Osteoblast (primary cell): ENCODE results near the gene CHCHD4. TPM values are rescaled to one million over a fixed set of nuclear protein-coding genes. Genes with fewer than 3 reads are reported as not detected.

ENCODE experiments used
- DNase-seq: peaks from one replicate; pipeline ENCODE4 v3.0.0; 2011; ENCODE audit warnings: low spot score, mixed read lengths; ENCODE audit not compliant: insufficient read length; ENCODE audit errors: missing footprints
- H2AFZ ChIP-seq: 2 replicates; pipeline ENCODE4 v1.6.0; 2011; ENCODE audit warnings: mild to moderate bottlenecking, low read length
- H3K27ac ChIP-seq: 2 replicates; pipeline ENCODE4 v1.5.1; 2011; ENCODE audit warnings: mild to moderate bottlenecking, low read depth, low read length, moderate library complexity
- H3K27me3 ChIP-seq: 2 replicates; pipeline ENCODE4 v1.6.0; 2012; ENCODE audit warnings: mild to moderate bottlenecking, control low read depth, inconsistent platforms, low read length, moderate library complexity; ENCODE audit not compliant: insufficient read depth
- H3K36me3 ChIP-seq: 2 replicates; pipeline ENCODE4 v1.5.1; 2011; ENCODE audit warnings: mild to moderate bottlenecking, low read length, control low read depth, moderate library complexity; ENCODE audit not compliant: insufficient read depth
- H3K4me1 ChIP-seq: 2 replicates; pipeline ENCODE4 v1.5.1; 2011; ENCODE audit warnings: mild to moderate bottlenecking, low read length, control low read depth, moderate library complexity; ENCODE audit not compliant: insufficient read depth
- H3K4me2 ChIP-seq: 2 replicates; pipeline ENCODE4 v1.6.0; 2011; ENCODE audit warnings: mild to moderate bottlenecking, low read length; ENCODE audit not compliant: insufficient read depth
- H3K4me3 ChIP-seq: fragments of 200-600 bp; sonication (generic); 3 replicates; pipeline ENCODE4 v1.5.1; 2012; ENCODE audit warnings: mild to moderate bottlenecking, low read length, inconsistent platforms; ENCODE audit not compliant: insufficient read depth
- H3K79me2 ChIP-seq: 2 replicates; pipeline ENCODE4 v1.6.0; 2012; ENCODE audit warnings: mild to moderate bottlenecking, low read length, control low read depth, inconsistent platforms; ENCODE audit not compliant: insufficient read depth
- H3K9me3 ChIP-seq: 2 replicates; pipeline ENCODE4 v1.5.1; 2011; ENCODE audit warnings: low read depth, low read length, control low read depth
- H4K20me1 ChIP-seq: 2 replicates; pipeline ENCODE4 v1.6.0; 2012; ENCODE audit warnings: mild to moderate bottlenecking, low read length, control low read depth; ENCODE audit not compliant: insufficient read depth
- CTCF ChIP-seq: IDR thresholded peaks from 2 replicates; pipeline ENCODE4 v1.5.1; 2011; ENCODE audit warnings: mild to moderate bottlenecking, low read depth, low read length, moderate library complexity; ENCODE audit errors: extremely low read depth
- total RNA-seq: library from RNA; depleted of rRNA; stranded (reverse); fragments of >200 nt; gene quantifications from 2 replicates; pipeline ENCODE4 v1.2.3, GENCODE V29; 2012

CHCHD4 gene
- total RNA-seq, 1 donor: 10.1 TPM

DNA sequence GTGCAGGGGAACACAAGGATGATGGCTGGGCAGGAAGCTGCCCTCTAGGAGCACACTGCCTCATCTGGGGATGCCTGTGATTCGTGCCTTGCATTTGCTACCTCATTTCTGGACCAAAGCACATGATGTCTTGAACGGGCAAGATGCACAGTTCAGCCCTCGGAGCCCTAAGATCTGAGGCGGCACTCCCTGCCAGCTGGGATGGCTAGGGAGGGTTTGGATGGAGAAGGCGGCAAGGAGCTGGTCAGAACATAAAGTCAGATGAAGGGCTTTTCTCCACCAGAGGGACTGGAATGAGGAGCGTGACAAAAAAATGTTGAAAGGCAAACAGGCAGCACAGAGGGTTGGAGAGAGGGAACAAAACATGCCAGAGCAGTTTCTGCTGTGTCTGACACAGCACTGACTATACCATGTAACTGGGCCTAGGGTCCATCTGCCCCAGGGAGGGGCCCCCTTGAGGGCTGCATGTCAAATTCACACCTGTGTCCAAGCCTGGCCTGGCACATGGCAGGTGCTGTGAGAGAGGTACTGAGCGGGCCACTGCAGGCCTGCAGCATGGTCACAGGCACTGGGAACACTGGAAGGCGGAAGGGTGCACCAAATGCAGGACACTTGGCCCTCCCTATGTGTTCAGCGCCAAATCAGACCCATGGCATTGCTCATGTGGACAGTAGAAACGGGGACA lies 21.9 kb upstream of the CHCHD4 start:
- DNase-seq: peak; percentile 23
- Histone ChIP-seq H3K79me2 (no peaks in the 10 kb centered on the region), H3K4me1 (peaks cover 37% of the 10 kb centered on the region), H3K9me3 (no peaks in the 10 kb centered on the region), H3K4me2 (no peak overlapping the region), H3K27ac (peak overlapping the region; percentile 98), H3K4me3 (no peak overlapping the region), H3K27me3 (no peaks in the 10 kb centered on the region), H2AFZ (no peak overlapping the region), H4K20me1 (no peaks in the 10 kb centered on the region), H3K36me3 (peaks cover 49% of the 10 kb centered on the region)
- no peak for TF ChIP-seq CTCF

- Histone ChIP-seq H3K4me1 (peaks cover 42% of the 10 kb centered on the region), H2AFZ (no peak overlapping the region), H3K27ac (peak overlapping the region; percentile 98), H3K9me3 (no peaks in the 10 kb centered on the region), H3K4me2 (no peak overlapping the region), H3K27me3 (no peaks in the 10 kb centered on the region), H3K4me3 (no peak overlapping the region), H3K36me3 (peaks cover 50% of the 10 kb centered on the region), H3K79me2 (no peaks in the 10 kb centered on the region), H4K20me1 (no peaks in the 10 kb centered on the region)
- TF ChIP-seq CTCF: no peak
- DNase-seq: no peak
These were observed 21.2 kb upstream of the CHCHD4 start for GRCh38 chr3:14145670-14146380.

GRCh38 chr3:14145236-14145635 lies 20.6 kb upstream of the CHCHD4 start:
- DNase-seq: peak; percentile 63
- Histone ChIP-seq H3K27me3 (no peaks in the 10 kb centered on the region), H3K36me3 (peaks cover 50% of the 10 kb centered on the region), H3K27ac (peak overlapping the region; percentile 98), H2AFZ (no peak overlapping the region), H3K4me1 (peaks cover 46% of the 10 kb centered on the region), H3K4me3 (no peak overlapping the region), H3K79me2 (no peaks in the 10 kb centered on the region), H3K4me2 (peak overlapping the region; percentile 76), H4K20me1 (no peaks in the 10 kb centered on the region), H3K9me3 (no peaks in the 10 kb centered on the region)
- TF ChIP-seq CTCF: no peak

DNA sequence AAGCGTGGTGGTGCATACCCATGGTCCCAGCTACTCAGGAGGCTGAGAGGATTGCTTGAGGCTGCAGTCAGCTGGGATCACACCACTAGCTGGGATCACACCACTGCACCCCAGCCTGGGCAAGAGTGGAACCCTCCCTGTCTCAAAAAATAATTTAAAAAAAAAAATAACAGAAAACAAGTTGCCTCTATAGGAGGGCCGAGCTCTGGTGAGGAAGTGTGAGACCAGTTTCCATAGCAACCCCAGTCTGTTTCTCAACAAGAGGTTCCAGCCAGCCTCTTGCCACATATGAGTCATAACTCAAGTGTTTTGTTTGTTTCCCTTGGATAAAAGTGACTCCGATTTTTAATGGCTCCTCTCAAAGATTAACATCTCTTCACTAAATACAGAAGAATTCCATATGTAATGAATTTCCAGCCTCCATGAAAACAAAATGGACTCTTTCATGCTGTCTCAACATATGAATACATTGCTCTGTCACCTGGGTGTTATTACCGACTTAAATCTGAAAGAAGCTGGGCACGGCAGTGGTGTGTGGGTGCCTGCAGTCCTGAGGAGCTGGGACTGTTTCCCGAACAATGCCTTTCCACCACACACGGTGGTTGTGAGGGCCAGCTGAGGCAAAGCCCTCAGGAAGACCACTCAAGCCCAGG lies 19.9 kb upstream of the CHCHD4 start:
- Histone ChIP-seq H3K27me3 (no peaks in the 10 kb centered on the region), H3K79me2 (no peaks in the 10 kb centered on the region), H3K4me2 (peak overlapping the region; percentile 76), H2AFZ (peak overlapping the region; percentile 52), H3K9me3 (no peaks in the 10 kb centered on the region), H3K4me1 (peaks cover 46% of the 10 kb centered on the region), H3K36me3 (peaks cover 46% of the 10 kb centered on the region), H4K20me1 (no peaks in the 10 kb centered on the region), H3K4me3 (peak overlapping the region; percentile 35), H3K27ac (peak overlapping the region; percentile 98)
- TF ChIP-seq CTCF: no peak
- DNase-seq: peak; percentile 97
